Fibroblast of upper back skin (primary cell): ENCODE measurements around the gene ATP5F1D.

Experiments used
- DNase-seq: peaks from one replicate; pipeline ENCODE4 v3.0.0-alpha.2; 2013

Gene ATP5F1D

GRCh38 chr19:1283917-1284292 is 42.4 kb downstream of the ATP5F1D start:
- no peak for DNase-seq

- no peak for DNase-seq
These were observed 42.9 kb downstream of the ATP5F1D start for GRCh38 chr19:1284293-1284978.

- no peak for DNase-seq
These were observed 43.6 kb downstream of the ATP5F1D start for GRCh38 chr19:1284979-1285736.

GRCh38 chr19:1285737-1286360 is 44.3 kb downstream of the ATP5F1D start, which contains the start of gene EFNA2:
Gene EFNA2 (plus strand): TSS chr19:1285873. CDS start chr19:1286169, 296 bp downstream.
- no peak for DNase-seq

- no peak for DNase-seq
These were observed 45.2 kb downstream of the ATP5F1D start for GRCh38 chr19:1286487-1287353.

- no peak for DNase-seq
These were observed 46.0 kb downstream of the ATP5F1D start for GRCh38 chr19:1287354-1288225.

GRCh38 chr19:1288226-1288612 is 46.7 kb downstream of the ATP5F1D start:
- DNase-seq, result no peak

GRCh38 chr19:1288833-1289685 is 47.5 kb downstream of the ATP5F1D start:
- no peak for DNase-seq

GRCh38 chr19:1289686-1290025 is 48.1 kb downstream of the ATP5F1D start:
- no peak for DNase-seq

- no peak for DNase-seq
These were observed 48.7 kb downstream of the ATP5F1D start for GRCh38 chr19:1290196-1290702.

- DNase-seq, result no peak
These were observed 49.4 kb downstream of the ATP5F1D start for GRCh38 chr19:1290703-1291651.

GRCh38 chr19:1291761-1292418 is 50.3 kb downstream of the ATP5F1D start:
- DNase-seq, result no peak

GRCh38 chr19:1292419-1293151 is 51.0 kb downstream of the ATP5F1D start:
- DNase-seq, result no peak

GRCh38 chr19:1293782-1294604 is 52.4 kb downstream of the ATP5F1D start:
- DNase-seq, result no peak
